HCT116 (cell line): ENCODE measurements around the gene TEP1. TPM values are rescaled to one million over a fixed set of nuclear protein-coding genes. Genes with fewer than 3 reads are reported as not detected.
A peak's percentile ranks its signal among the peaks of the same experiment; 100 is the strongest.

Experiments
- ATAC-seq: fragments of 200-7000 bp; cut with Tn5 transposase; 2 replicates; pipeline ENCODE4 v1.9.1; 2020; ENCODE audit warnings: mild to moderate bottlenecking, moderate library complexity
- BruUV-seq: library from RNA; stranded (reverse); fragments of 400-500 nt; replicated peaks from 2 replicates; lab custom pipeline; 2021; lab: Mats Ljungman, UMichigan
- CTCF ChIA-PET: fragments of 300-600 bp; sonication (Branson Sonifier 250); formaldehyde crosslinking; loops from one replicate; lab custom pipeline; 2021; ENCODE audit warnings: antibody characterized with exemption; lab: Charles Lee
- POLR2A ChIA-PET: fragments of 300-600, 350-600 bp; sonication (Branson Sonifier 250); formaldehyde crosslinking; loops from one replicate; lab custom pipeline; 2021; ENCODE audit warnings: antibody characterized with exemption; lab: Charles Lee
- RAD21 ChIA-PET, 2 experiments: fragments of 300-600 bp; sonication (Branson Sonifier 250); formaldehyde crosslinking; loops; one replicate each; lab custom pipeline; 2023; ENCODE audit warnings: low total read pairs in 2 of 2; ENCODE audit not compliant: uncharacterized antibody in 2 of 2, unreplicated experiment in 2 of 2, low non-redundant PET in 1 of 2; lab: Charles Lee
- DNase-seq: peaks from one replicate; pipeline ENCODE4 v3.0.0-alpha.2; 2010; ENCODE audit warnings: low read depth, low spot score
- H2AFZ ChIP-seq: fragments of 200-600 bp; shearing (Covaris generic), sonication (generic); 2 replicates; pipeline ENCODE4 v1.6.1; 2017; ENCODE audit warnings: low read depth, mixed run types, mixed read lengths, antibody characterized with exemption, low read length; ENCODE audit not compliant: poor library complexity, severe bottlenecking
- H3K27ac ChIP-seq: 2 replicates; pipeline ENCODE4 v1.5.1; 2012; ENCODE audit warnings: low read depth, low read length
- H3K27me3 ChIP-seq: fragments of 200-600 bp; sonication (generic); 2 replicates; pipeline ENCODE4 v1.6.1; 2016; ENCODE audit warnings: mixed run types, low read length, mixed read lengths; ENCODE audit not compliant: insufficient read depth
- H3K36me3 ChIP-seq, 2 experiments: fragments of 200-500 bp in 1 of 2; fragments of 200-600 bp in 1 of 2; sonication (Bioruptor generic) in 1 of 2; sonication (generic) in 1 of 2; 2 replicates each; pipeline versions ENCODE4 v1.5.1 to v1.6.1; 2014 to 2016; ENCODE audit warnings: low read length in 2 of 2, inconsistent platforms in 1 of 2, mixed read lengths in 1 of 2, mixed run types in 1 of 2; ENCODE audit not compliant: insufficient read depth in 2 of 2, control insufficient read depth in 1 of 2
- H3K4me1 ChIP-seq, 2 experiments: fragments of 200-600 bp in 1 of 2; sonication (generic) in 1 of 2; 2 replicates each; pipeline versions ENCODE4 v1.5.1 to v1.6.1; 2012 to 2017; ENCODE audit warnings: low read length in 2 of 2, inconsistent platforms in 1 of 2, mild to moderate bottlenecking in 1 of 2, mixed read lengths in 1 of 2, mixed run types in 1 of 2, moderate library complexity in 1 of 2; ENCODE audit not compliant: insufficient read depth in 2 of 2, control insufficient read depth in 1 of 2
- H3K4me2 ChIP-seq: fragments of 200-600 bp; sonication (generic); 2 replicates; pipeline ENCODE4 v1.6.1; 2017; ENCODE audit warnings: mixed run types, low read length, mixed read lengths
- H3K4me3 ChIP-seq, 2 experiments: fragments of 200-600 bp in 1 of 2; sonication (generic) in 1 of 2; replicated peaks in 1 of 2; 2 replicates each; pipeline ENCODE4 v1.5.1; 2011 to 2016; ENCODE audit warnings: low read length in 2 of 2, control low read depth in 1 of 2, low read depth in 1 of 2, mild to moderate bottlenecking in 1 of 2, mixed read lengths in 1 of 2, mixed run types in 1 of 2
- H3K79me2 ChIP-seq: fragments of 200-600 bp; sonication (generic); 2 replicates; pipeline ENCODE4 v1.6.1; 2017; ENCODE audit warnings: mild to moderate bottlenecking, mixed run types, low read length, moderate library complexity, mixed read lengths; ENCODE audit not compliant: insufficient read depth
- H3K9ac ChIP-seq: fragments of 200-600 bp; sonication (generic); 2 replicates; pipeline ENCODE4 v1.6.1; 2016; ENCODE audit warnings: low read length, mixed read lengths
- H3K9me2 ChIP-seq: fragments of 200-600 bp; sonication (generic), shearing (Covaris generic); 2 replicates; pipeline ENCODE4 v1.6.1; 2017; ENCODE audit warnings: mixed run types, mild to moderate bottlenecking, moderate library complexity; ENCODE audit not compliant: insufficient read depth
- H3K9me3 ChIP-seq, 2 experiments: fragments of 200-500 bp in 1 of 2; fragments of 200-600 bp in 1 of 2; sonication (Bioruptor generic) in 1 of 2; sonication (generic) in 1 of 2; 2 replicates each; pipeline ENCODE4 v1.6.1; 2014 to 2017; ENCODE audit warnings: low read length in 2 of 2, mixed read lengths in 2 of 2, inconsistent platforms in 1 of 2, low read depth in 1 of 2, mild to moderate bottlenecking in 1 of 2, mixed run types in 1 of 2, moderate library complexity in 1 of 2; ENCODE audit not compliant: control insufficient read depth in 1 of 2, insufficient read depth in 1 of 2
- H4K20me1 ChIP-seq: fragments of 200-600 bp; sonication (generic), shearing (Covaris generic); 2 replicates; pipeline ENCODE4 v1.6.1; 2017; ENCODE audit warnings: mixed run types, mild to moderate bottlenecking, moderate library complexity; ENCODE audit not compliant: insufficient read depth
- CEBPB ChIP-seq: IDR thresholded peaks from 2 replicates; pipeline ENCODE4 v1.6.1; 2012; ENCODE audit warnings: low read depth
- CTCF ChIP-seq, 3 experiments: fragments of 200-600 bp in 1 of 3; sonication (generic) in 1 of 3; IDR thresholded peaks in 2 of 3; conservative IDR thresholded peaks in 1 of 3; 2 replicates each; pipeline ENCODE4 v1.5.1; 2012 to 2017; ENCODE audit warnings: low read depth in 2 of 3, low read length in 2 of 3, antibody characterized with exemption in 1 of 3, borderline replicate concordance in 1 of 3, control low read depth in 1 of 3, mild to moderate bottlenecking in 1 of 3, mixed read lengths in 1 of 3, mixed run types in 1 of 3, moderate library complexity in 1 of 3; ENCODE audit not compliant: insufficient read depth in 1 of 3
- ELF1 ChIP-seq: IDR thresholded peaks from 2 replicates; pipeline ENCODE4 v1.6.1; 2012; ENCODE audit warnings: low read depth, borderline replicate concordance
- EZH2phosphoT487 ChIP-seq: fragments of 200-600 bp; IDR thresholded peaks from 2 replicates; pipeline ENCODE4 v1.6.1; 2018; ENCODE audit warnings: antibody characterized with exemption, borderline replicate concordance
- REST ChIP-seq: IDR thresholded peaks from 2 replicates; pipeline ENCODE4 v1.6.1; 2012; ENCODE audit warnings: low read depth
- SIN3A ChIP-seq: IDR thresholded peaks from 2 replicates; pipeline ENCODE4 v1.6.1; 2012; ENCODE audit warnings: low read depth
- YY1 ChIP-seq: IDR thresholded peaks from 2 replicates; pipeline ENCODE4 v1.6.1; 2011; ENCODE audit warnings: low read length, low read depth, moderate library complexity, mild to moderate bottlenecking; ENCODE audit not compliant: insufficient replicate concordance; ENCODE audit errors: extremely low read depth
- ZBTB33 ChIP-seq: IDR thresholded peaks from 2 replicates; pipeline ENCODE4 v1.6.1; 2011; ENCODE audit warnings: mild to moderate bottlenecking, low read length, moderate library complexity; ENCODE audit not compliant: insufficient replicate concordance; ENCODE audit errors: extremely low read depth
- ZFX ChIP-seq: fragments of 450-650 bp; IDR thresholded peaks from 2 replicates; pipeline ENCODE4 v1.6.1; 2017
- ZNF274 ChIP-seq: fragments of 200-500 bp; sonication (Bioruptor generic); IDR thresholded peaks from 2 replicates; pipeline ENCODE4 v1.6.1; 2014; ENCODE audit warnings: mild to moderate bottlenecking, low read depth, low read length, inconsistent platforms
- intact Hi-C: fragments of 100-400 bp; cut with micrococcal nuclease; formaldehyde crosslinking; loops from 2 replicates; pipeline ENCODE4 v1.10.0; 2022
- total RNA-seq: library from RNA; stranded (reverse); gene quantifications from one replicate; pipeline ENCODE4 v1.2.1, GENCODE V29; 2021; ENCODE audit not compliant: unreplicated experiment

The TEP1 gene
- total RNA-seq, 1 experiment from 2014 or later = 22.4 TPM

- Histone ChIP-seq H3K36me3 (peaks cover 28 to 47% of the 10 kb centered on the region in 2 experiments), H3K4me3 (peak overlapping the region; percentile 83 to 96), H2AFZ (no peak overlapping the region), H3K9me3 (no peaks in the 10 kb centered on the region), H3K27ac (peak overlapping the region; percentile 97), H3K4me1 (peaks cover 19 to 25% of the 10 kb centered on the region in 2 experiments; a peak in 3 of 4 replicates), H3K9ac (peak overlapping the region; percentile 93), H3K27me3 (no peaks in the 10 kb centered on the region), H4K20me1 (no peaks in the 10 kb centered on the region), H3K79me2 (peaks cover 60% of the 10 kb centered on the region), H3K4me2 (peak overlapping the region; percentile 94), H3K9me2 (no peaks in the 10 kb centered on the region)
- BruUV-seq = TSS peak; percentile 88
- DNase-seq (no peak), ATAC-seq (peak; percentile 70)
- TF ChIP-seq ZNF274 = no peak
- TF ChIP-seq CTCF (IDR thresholded peaks at IDR 0.05 in 2 of 3, conservative IDR thresholded peaks at IDR 0.05 in 1 of 3; ENCODE audit: borderline replicate concordance in 1 of 3, insufficient read depth in 1 of 3, low read depth in 2 of 3, low read length in 2 of 3) = no peak
- no peak for TF ChIP-seq ELF1
- TF ChIP-seq ZBTB33 = no peak
- TF ChIP-seq SIN3A = peak; percentile 1; the same call in 1 of the 2 replicates
- TF ChIP-seq ZFX = peak; percentile 56
- no peak for TF ChIP-seq EZH2phosphoT487
- TF ChIP-seq REST = no peak
- no peak for TF ChIP-seq YY1
- no peak for TF ChIP-seq CEBPB
- intact Hi-C loops = loop anchor here (1.0 to 2.0 kb wide), 3 partner anchors 41 to 154 kb away; partner anchors contain the start of gene PARP2
- CTCF ChIA-PET = interaction anchor here (0.7 to 2.2 kb wide), 4 partner anchors 32 to 201 kb away, joined by 3 to 10 read pairs (median 3); no protein-coding TSS in a partner anchor
- POLR2A ChIA-PET = interaction anchor here (0.7 to 2.6 kb wide), 11 partner anchors 12 to 113 kb away, joined by 3 to 29 read pairs (median 6); partner anchors contain the start of genes PARP2, PNP and TEP1
- RAD21 ChIA-PET = interaction anchor here in 1 of 2 experiments (0.5 kb wide), 1 partner anchor 55 kb away, joined by 3 read pairs; no protein-coding TSS in a partner anchor
Observed at GRCh38 chr14:20455355-20456300, 42.3 kb upstream of the TEP1 start.
